OCI-LY3 (cell line): ENCODE data around the gene DLD.
A peak's percentile ranks its signal among the peaks of the same experiment; 100 is the strongest.

Source experiments
- H2AFZ ChIP-seq: fragments of 200-600, 300-600 bp; shearing (Covaris generic); 2 replicates; pipeline ENCODE4 v1.6.0; 2014; ENCODE audit warnings: antibody characterized with exemption, low read depth, low read length
- H3K27ac ChIP-seq: fragments of 200-600, 300-600 bp; sonication (generic); 2 replicates; pipeline ENCODE4 v1.5.1; 2014; ENCODE audit warnings: mild to moderate bottlenecking, low read length, moderate library complexity, mixed read lengths
- H3K27me3 ChIP-seq: fragments of 200-600, 300-600 bp; sonication (generic); 2 replicates; pipeline ENCODE4 v1.6.1; 2014; ENCODE audit warnings: low read depth, low read length, mixed read lengths
- H3K36me3 ChIP-seq: fragments of 200-600, 300-600 bp; sonication (generic); replicated peaks from 2 replicates; pipeline ENCODE3; 2014; ENCODE audit warnings: low read depth, low read length, mixed read lengths
- H3K4me1 ChIP-seq: fragments of 300-600, 200-600 bp; sonication (generic); 2 replicates; pipeline ENCODE4 v1.6.1; 2014; ENCODE audit warnings: low read length, mixed read lengths
- H3K4me2 ChIP-seq: fragments of 200-600, 300-600 bp; sonication (generic); 2 replicates; pipeline ENCODE4 v1.6.1; 2014; ENCODE audit warnings: low read length, mixed read lengths
- H3K4me3 ChIP-seq: fragments of 300-600, 200-600 bp; sonication (generic); 2 replicates; pipeline ENCODE4 v1.5.1; 2014; ENCODE audit warnings: antibody characterized with exemption, mild to moderate bottlenecking, low read length, moderate library complexity
- H3K79me2 ChIP-seq: fragments of 300-600, 200-600 bp; shearing (Covaris generic); 2 replicates; pipeline ENCODE4 v1.6.1; 2014; ENCODE audit warnings: mild to moderate bottlenecking, low read length, mixed read lengths
- H3K9ac ChIP-seq: fragments of 300-600, 200-600 bp; shearing (Covaris generic); 2 replicates; pipeline ENCODE4 v1.6.0; 2014; ENCODE audit warnings: mild to moderate bottlenecking, low read length, moderate library complexity
- H3K9me3 ChIP-seq: fragments of 200-600, 300-600 bp; shearing (Covaris generic); 2 replicates; pipeline ENCODE4 v1.6.1; 2014; ENCODE audit warnings: low read length, mixed read lengths; ENCODE audit not compliant: insufficient read depth
- H4K20me1 ChIP-seq: fragments of 200-600, 300-600 bp; sonication (generic); 2 replicates; pipeline ENCODE4 v1.6.1; 2016; ENCODE audit warnings: low read length, mixed read lengths; ENCODE audit not compliant: insufficient read depth
- EZH2phosphoT487 ChIP-seq: fragments of 200-600 bp; shearing (Covaris generic); IDR thresholded peaks from 2 replicates; pipeline ENCODE4 v1.6.1; 2018; ENCODE audit warnings: antibody characterized with exemption, mixed run types, low read depth
- TF ChIP-seq, protein P1 (sequence below): fragments of 200-600, 300-600 bp; sonication (generic); IDR thresholded peaks from 2 replicates; pipeline ENCODE4 v1.5.1; 2014; ENCODE audit warnings: antibody characterized with exemption, low read length, low read depth

The DLD gene, protein sequence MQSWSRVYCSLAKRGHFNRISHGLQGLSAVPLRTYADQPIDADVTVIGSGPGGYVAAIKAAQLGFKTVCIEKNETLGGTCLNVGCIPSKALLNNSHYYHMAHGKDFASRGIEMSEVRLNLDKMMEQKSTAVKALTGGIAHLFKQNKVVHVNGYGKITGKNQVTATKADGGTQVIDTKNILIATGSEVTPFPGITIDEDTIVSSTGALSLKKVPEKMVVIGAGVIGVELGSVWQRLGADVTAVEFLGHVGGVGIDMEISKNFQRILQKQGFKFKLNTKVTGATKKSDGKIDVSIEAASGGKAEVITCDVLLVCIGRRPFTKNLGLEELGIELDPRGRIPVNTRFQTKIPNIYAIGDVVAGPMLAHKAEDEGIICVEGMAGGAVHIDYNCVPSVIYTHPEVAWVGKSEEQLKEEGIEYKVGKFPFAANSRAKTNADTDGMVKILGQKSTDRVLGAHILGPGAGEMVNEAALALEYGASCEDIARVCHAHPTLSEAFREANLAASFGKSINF

DNA sequence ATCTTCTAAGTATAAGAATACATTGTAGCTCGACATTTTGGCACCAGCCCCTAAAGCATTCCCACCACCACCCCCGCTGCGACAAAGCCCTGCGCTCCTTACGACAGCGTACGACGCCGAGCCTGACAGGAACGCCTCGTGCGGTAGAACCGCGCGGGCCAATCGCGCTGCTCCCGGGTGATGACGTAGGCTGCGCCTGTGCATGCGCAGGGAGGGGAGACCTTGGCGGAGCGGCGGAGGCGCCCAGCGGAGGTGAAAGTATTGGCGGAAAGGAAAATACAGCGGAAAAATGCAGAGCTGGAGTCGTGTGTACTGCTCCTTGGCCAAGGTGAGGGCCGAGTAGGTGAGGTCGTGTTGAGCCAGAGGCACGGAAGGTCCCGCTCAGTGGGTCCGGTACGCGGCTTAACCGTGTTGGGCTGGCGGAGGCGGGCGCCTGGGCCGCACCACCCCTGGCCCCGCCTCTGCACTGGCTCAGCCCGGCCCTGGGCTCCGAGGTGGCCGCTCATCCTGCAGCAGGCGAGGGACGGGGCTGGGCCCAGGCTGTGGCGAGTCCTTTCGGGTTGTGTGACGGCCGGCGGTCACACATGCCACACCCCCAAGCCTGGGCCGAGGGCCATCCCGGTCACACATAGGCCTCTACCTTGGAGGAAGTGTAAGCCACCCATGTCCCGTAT, at the start of gene DLD:
TSS of gene DLD (plus strand) at position 222 of the 674 bp plus-strand sequence. CDS start at position 290, 68 bp downstream.
- Histone ChIP-seq H3K9ac (peak within 1 kb of the TSS; percentile 78), H4K20me1 (peaks cover 33% of the 10 kb centered on the region)

DNA sequence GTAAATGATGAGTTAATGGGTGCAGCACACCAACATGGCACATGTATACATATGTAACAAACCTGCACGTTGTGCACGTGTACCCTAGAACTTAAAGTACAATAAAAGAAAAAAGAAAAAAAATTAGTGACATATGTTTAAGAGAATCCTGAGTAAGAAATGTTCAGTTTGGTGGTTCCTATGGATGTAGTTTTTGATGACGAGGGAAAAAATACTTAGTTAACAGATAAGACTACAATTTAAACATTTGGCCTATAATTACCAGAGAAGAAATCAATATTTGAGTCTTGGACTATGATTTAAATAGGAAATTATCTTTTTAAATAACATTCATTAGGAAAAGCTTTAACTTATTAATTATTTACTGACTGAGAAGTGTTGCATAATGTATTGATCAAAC, 48.8 kb upstream of the DLD start:
- Histone ChIP-seq H4K20me1 (no peaks in the 10 kb centered on the region), H3K4me2 (no peak overlapping the region), H3K4me3 (no peak overlapping the region), H3K27ac (no peak overlapping the region), H3K27me3 (no peaks in the 10 kb centered on the region), H3K9me3 (no peaks in the 10 kb centered on the region), H3K9ac (no peak overlapping the region), H3K79me2 (no peaks in the 10 kb centered on the region), H3K4me1 (no peaks in the 10 kb centered on the region), H2AFZ (no peak overlapping the region), H3K36me3 (no peaks in the 10 kb centered on the region)
- TF ChIP-seq, protein P1, sequence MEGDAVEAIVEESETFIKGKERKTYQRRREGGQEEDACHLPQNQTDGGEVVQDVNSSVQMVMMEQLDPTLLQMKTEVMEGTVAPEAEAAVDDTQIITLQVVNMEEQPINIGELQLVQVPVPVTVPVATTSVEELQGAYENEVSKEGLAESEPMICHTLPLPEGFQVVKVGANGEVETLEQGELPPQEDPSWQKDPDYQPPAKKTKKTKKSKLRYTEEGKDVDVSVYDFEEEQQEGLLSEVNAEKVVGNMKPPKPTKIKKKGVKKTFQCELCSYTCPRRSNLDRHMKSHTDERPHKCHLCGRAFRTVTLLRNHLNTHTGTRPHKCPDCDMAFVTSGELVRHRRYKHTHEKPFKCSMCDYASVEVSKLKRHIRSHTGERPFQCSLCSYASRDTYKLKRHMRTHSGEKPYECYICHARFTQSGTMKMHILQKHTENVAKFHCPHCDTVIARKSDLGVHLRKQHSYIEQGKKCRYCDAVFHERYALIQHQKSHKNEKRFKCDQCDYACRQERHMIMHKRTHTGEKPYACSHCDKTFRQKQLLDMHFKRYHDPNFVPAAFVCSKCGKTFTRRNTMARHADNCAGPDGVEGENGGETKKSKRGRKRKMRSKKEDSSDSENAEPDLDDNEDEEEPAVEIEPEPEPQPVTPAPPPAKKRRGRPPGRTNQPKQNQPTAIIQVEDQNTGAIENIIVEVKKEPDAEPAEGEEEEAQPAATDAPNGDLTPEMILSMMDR: no peak
- TF ChIP-seq EZH2phosphoT487: no peak

More for the DNA sequence above, at the start of gene DLD:
- peaks cover 22% of the 10 kb centered on the region for H3K36me3 ChIP-seq
- peaks cover 4% of the 10 kb centered on the region; the same call in 1 of the 2 replicates for H3K27me3 ChIP-seq
- peak within 1 kb of the TSS; percentile 81 for H2AFZ ChIP-seq
- H3K4me3 ChIP-seq: peak within 1 kb of the TSS; percentile 92
- no peaks in the 10 kb centered on the region for H3K9me3 ChIP-seq
- TF ChIP-seq EZH2phosphoT487: no peak
- TF ChIP-seq, protein P1: no peak
- peak within 1 kb of the TSS; percentile 5; the same call in 1 of the 2 replicates for H3K27ac ChIP-seq
- peaks cover 12% of the 10 kb centered on the region for H3K4me1 ChIP-seq
- H3K79me2 ChIP-seq: peaks cover 49% of the 10 kb centered on the region
- peak within 1 kb of the TSS; percentile 77 for H3K4me2 ChIP-seq

DNA sequence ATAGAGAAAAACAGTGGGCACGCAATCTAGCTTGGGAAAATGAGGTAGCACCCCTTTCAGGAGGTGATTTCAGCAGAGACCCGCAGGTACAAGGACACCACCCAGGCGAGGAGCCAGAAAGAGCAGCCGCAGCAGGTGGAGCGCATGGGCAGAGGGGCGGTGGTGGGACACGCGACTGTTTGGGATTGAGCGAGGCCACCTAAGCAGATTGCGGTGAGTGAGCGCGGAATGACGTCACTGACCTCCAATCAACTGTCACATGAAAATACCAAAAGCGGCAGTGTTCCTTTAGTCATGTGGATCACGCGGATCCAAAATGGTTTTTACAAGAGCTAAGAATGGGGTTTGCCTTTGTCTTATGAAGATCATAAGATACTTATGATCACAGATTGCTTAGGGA, 47.8 kb upstream of the DLD start:
- H4K20me1 ChIP-seq: no peaks in the 10 kb centered on the region
- H3K27me3 ChIP-seq: no peaks in the 10 kb centered on the region
- no peak for TF ChIP-seq EZH2phosphoT487
- TF ChIP-seq, protein P1: no peak
- H3K79me2 ChIP-seq: no peaks in the 10 kb centered on the region
- H3K4me1 ChIP-seq: no peaks in the 10 kb centered on the region
- H3K9ac ChIP-seq: no peak overlapping the region
- no peaks in the 10 kb centered on the region for H3K9me3 ChIP-seq
- H3K36me3 ChIP-seq: no peaks in the 10 kb centered on the region
- H3K4me2 ChIP-seq: no peak overlapping the region
- H3K27ac ChIP-seq: no peak overlapping the region
- no peak overlapping the region for H2AFZ ChIP-seq
- H3K4me3 ChIP-seq: no peak overlapping the region

DNA sequence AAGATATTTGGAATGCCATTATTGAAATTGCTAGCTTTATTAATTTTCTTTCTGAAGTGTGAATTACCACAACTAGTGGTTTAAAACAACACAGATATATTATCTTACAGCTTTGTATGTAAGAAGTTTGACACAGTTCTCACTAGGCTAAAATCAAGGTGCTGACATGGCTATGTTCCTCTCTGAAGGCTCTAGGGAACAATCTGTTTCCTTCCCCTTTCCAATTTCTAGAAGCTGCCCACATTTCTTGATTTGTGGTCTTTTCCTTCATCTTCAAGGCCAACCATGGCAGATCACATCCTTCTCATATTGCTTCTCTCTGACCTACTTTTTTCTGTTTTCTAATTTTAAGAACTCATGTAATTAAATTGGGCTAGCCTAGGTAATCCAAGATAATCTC, 44.7 kb upstream of the DLD start:
- Histone ChIP-seq H3K9ac (no peak overlapping the region), H3K27ac (no peak overlapping the region), H3K79me2 (no peaks in the 10 kb centered on the region), H4K20me1 (no peaks in the 10 kb centered on the region), H3K4me2 (no peak overlapping the region), H3K9me3 (no peaks in the 10 kb centered on the region), H3K27me3 (no peaks in the 10 kb centered on the region), H3K4me3 (no peak overlapping the region), H3K4me1 (no peaks in the 10 kb centered on the region), H3K36me3 (no peaks in the 10 kb centered on the region), H2AFZ (no peak overlapping the region)
- TF ChIP-seq, protein P1: no peak
- TF ChIP-seq EZH2phosphoT487: no peak
